Memory B cell (primary cell): ENCODE data around the gene SLC9A5.
A peak's percentile ranks its signal among the peaks of the same experiment; 100 is the strongest.

Experiments used
- ATAC-seq: fragments of 150-1000 bp; cut with Tn5 transposase; 2 replicates; pipeline ENCODE4 v1.10.0; 2021; ENCODE audit warnings: low read depth, mild to moderate bottlenecking, moderate library complexity
- DNase-seq, 2 donors: peaks; one replicate each; pipeline ENCODE4 v3.0.0; 2022; ENCODE audit warnings: low spot score in 2 of 2
- H3K27ac Mint-ChIP-seq: one replicate; pipeline ENCODE4 v1.8.0; 2022; ENCODE audit warnings: mild to moderate bottlenecking, moderate library complexity, mixed read lengths
- H3K27me3 Mint-ChIP-seq: one replicate; pipeline ENCODE4 v1.8.0; 2022; ENCODE audit warnings: mixed read lengths
- H3K36me3 Mint-ChIP-seq: one replicate; pipeline ENCODE4 v1.8.0; 2022; ENCODE audit warnings: mild to moderate bottlenecking, mixed read lengths
- H3K4me1 Mint-ChIP-seq: one replicate; pipeline ENCODE4 v1.8.0; 2022; ENCODE audit warnings: mixed read lengths
- H3K4me3 Mint-ChIP-seq: one replicate; pipeline ENCODE4 v1.8.0; 2022; ENCODE audit warnings: mild to moderate bottlenecking, moderate library complexity, mixed read lengths
- H3K9me3 Mint-ChIP-seq: one replicate; pipeline ENCODE4 v1.8.0; 2022; ENCODE audit warnings: mixed read lengths

The SLC9A5 gene

DNA sequence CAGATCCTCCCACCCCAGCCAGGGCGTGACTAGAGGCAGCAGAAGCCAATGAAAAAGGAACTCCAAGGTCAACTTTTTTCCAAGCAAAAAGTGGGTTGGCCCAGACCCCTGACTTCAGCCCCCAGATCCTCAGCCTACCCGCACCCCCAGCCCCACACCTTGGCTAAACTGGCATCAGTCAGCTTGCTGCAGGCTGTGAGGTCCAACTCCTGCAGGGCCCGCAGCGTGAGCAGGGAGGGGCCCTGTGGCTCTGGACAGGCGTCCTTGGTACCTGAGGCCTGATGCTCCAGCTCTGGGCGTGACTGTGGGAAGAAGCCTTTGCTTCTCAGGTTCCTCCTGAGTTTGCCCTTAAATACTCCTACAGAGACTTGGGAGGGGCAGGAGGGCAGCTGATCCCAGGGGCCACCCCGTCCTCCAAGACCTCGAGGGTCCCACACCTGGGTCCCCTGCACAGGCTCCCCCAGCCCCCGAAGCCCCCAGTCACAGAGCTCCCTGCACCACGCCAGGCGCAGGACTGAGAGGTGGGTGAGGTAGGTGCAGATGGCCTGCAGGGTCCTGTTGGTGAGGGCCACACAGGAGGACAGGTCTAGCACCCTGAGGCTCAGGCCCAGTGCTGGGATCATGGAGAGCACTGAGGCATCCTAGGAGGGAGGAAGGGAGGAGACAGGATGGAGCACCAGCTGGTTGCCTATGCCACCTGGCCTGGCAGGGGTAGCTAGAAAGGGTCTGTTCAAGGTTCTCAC is 40.5 kb upstream of the SLC9A5 start:
- ATAC-seq (no peak), DNase-seq (no peak)
- no peak overlapping the region for H3K4me3 Mint-ChIP-seq
- H3K4me1 Mint-ChIP-seq = no peaks in the 10 kb centered on the region
- H3K36me3 Mint-ChIP-seq = peaks cover 3% of the 10 kb centered on the region
- H3K27ac Mint-ChIP-seq = no peak overlapping the region
- no peaks in the 10 kb centered on the region for H3K27me3 Mint-ChIP-seq
- H3K9me3 Mint-ChIP-seq = no peaks in the 10 kb centered on the region

DNA sequence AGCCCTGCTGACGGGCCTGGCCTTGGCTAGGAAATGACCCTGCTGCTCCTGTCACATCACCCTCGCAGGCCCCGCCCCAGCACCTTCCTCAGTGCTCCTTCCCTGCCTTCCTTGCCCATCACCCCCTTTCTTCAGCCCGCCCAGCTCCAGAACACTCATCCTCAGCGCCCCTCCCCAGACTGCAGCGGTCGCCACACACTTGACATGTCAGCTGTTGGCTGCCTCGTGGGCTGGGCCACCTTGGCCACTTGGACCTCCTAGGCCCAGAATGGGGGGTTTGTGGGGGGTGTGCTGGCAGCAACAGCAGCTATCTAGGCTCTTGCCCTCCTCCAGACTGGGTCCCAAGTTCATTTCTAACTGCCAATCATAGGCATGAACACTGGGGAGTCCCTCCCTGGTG is 39.2 kb upstream of the SLC9A5 start:
- Mint-ChIP-seq H3K27ac (no peak overlapping the region), H3K4me1 (no peaks in the 10 kb centered on the region), H3K9me3 (no peaks in the 10 kb centered on the region), H3K4me3 (no peak overlapping the region), H3K27me3 (no peaks in the 10 kb centered on the region), H3K36me3 (peaks cover 3% of the 10 kb centered on the region)
- DNase-seq (no peak), ATAC-seq (no peak)

DNA sequence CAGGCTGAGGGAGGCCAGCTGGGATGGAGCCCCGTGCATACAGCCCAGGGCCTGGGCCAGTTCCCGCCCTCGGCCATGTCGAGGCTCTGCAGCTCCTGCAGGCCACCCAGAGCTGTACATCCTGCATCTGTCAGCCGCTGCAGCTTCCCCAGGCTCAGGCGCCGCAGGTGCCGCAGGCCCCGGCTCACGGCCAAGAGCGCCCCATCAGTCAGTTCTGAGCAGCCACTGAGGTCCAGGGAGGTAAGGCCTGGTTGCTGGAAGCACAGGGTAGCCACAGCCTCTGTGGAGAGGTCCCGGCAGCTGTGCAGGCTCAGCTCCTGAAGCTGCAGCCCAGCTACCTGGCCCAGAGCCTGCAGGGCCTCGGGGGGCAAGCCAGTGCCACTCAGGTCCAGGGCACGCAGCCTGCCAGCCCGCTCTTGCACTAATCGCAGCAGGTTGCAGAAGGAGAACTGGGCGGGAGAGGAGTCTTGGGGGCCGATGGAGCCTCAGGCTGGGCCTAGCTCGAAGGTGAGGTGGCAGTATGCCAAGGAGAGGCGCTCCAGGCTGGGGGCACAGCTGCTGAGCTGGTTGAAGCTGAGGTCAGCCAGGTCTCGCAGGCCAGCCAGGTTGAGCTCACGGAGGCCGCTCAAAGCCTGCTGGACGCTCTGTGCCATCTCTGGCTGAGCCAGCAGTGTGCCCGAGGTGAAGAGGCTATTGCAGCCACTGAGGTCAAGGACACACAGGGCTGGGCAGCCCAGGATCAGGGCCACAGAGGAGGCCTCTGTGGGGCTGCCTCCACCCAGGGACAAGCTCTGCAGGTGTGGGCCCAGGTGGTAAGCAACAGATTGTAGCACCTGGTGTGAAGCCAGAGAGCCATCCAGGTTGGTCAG is 38.5 kb upstream of the SLC9A5 start:
- Mint-ChIP-seq H3K36me3 (peaks cover 3% of the 10 kb centered on the region), H3K9me3 (no peaks in the 10 kb centered on the region), H3K4me1 (no peaks in the 10 kb centered on the region), H3K27me3 (no peaks in the 10 kb centered on the region), H3K4me3 (no peak overlapping the region), H3K27ac (no peak overlapping the region)
- DNase-seq (no peak), ATAC-seq (no peak)

DNA sequence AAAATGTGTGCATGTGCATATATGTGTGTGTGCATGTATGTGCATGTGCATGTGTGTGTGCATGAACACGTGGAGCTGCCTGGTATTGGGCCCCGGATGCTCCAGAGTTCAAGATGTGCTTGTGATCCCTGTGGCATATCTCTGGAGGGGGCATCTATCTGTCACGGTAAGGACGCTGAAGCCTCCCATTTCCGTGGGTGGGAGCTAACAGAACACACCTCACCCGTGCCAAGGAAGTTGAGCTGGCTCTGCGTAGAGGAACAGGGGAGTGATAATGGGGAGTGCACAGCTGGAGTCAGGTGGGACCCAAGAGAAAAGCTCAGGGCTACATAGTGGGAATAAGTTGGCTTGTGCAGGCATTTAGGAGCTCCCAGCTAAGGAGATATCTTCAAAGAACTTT is 37.1 kb upstream of the SLC9A5 start:
- Mint-ChIP-seq H3K36me3 (peaks cover 7% of the 10 kb centered on the region), H3K27ac (no peak overlapping the region), H3K27me3 (no peaks in the 10 kb centered on the region)

DNA sequence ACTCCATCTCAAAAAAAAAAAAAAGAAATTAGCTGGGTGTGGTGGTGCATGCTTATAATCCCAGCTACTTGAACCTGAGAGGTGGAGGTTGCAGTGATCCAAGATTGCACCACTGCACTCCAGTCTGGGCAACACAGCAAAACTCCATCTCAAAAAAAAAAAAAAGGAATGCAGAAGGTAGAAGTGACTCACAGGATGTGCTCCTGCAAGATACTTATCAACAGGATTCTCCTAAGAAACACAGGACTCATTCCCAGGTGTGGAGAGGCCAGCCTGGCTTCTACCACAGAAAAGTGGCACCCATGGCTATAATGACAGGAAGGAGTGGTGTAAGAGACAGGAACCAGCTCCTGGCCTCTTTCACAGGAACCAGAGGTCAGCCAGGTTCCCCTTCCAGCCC is 36.0 kb upstream of the SLC9A5 start:
- DNase-seq = no peak
- H3K9me3 Mint-ChIP-seq = no peaks in the 10 kb centered on the region
- ATAC-seq = no peak
- H3K4me1 Mint-ChIP-seq = peaks cover 6% of the 10 kb centered on the region
- no peak overlapping the region for H3K4me3 Mint-ChIP-seq
- H3K27ac Mint-ChIP-seq = no peak overlapping the region
- H3K27me3 Mint-ChIP-seq = no peaks in the 10 kb centered on the region
- peaks cover 7% of the 10 kb centered on the region for H3K36me3 Mint-ChIP-seq

More for the DNA sequence above, 37.1 kb upstream of the SLC9A5 start:
- DNase-seq = no peak
- Mint-ChIP-seq H3K9me3 (no peaks in the 10 kb centered on the region), H3K4me1 (peaks cover 6% of the 10 kb centered on the region), H3K4me3 (no peak overlapping the region)
- no peak for ATAC-seq

DNA sequence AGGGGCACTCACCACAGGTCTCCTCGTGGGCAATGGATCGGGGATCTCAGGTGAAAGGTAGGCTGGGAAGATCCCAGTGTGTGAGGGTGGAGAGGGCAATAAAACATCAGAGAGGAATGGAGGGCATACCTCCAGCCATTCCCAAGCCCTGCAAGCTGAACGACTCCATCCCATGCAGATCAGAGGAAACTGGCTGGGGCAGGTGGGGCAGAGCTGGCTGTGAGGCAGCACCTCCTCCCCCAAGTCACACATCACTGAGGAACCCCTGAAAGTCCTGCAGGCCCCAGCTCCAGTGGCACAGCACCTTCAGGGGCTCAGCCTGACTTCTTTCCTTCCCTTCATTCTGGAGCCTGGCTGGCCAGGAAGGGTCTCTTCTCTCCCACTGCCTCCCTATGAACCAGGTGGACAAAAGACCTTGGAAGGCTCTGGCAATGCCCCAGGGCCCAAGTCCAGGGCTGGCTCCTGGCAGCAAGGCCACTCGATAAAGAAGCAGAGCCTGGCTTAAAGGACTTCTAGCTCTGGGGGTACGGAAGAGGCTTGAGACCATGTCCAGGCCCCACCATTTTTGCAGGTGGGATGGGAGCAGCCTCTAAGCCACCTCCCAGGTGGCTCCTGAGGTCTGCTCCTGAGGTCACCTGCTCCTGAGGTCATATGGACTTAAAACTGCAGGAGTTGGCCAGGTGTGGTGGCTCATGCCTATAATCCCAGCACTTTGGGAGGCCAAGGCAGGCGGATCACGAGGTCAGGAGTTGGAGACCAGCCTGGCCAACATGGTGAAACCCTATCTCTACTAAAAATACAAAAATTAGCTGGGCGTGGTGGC is 35.4 kb upstream of the SLC9A5 start:
- H3K27ac Mint-ChIP-seq = no peak overlapping the region
- no peak overlapping the region for H3K4me3 Mint-ChIP-seq
- no peaks in the 10 kb centered on the region for H3K27me3 Mint-ChIP-seq
- no peaks in the 10 kb centered on the region for H3K9me3 Mint-ChIP-seq
- ATAC-seq = no peak
- H3K4me1 Mint-ChIP-seq = peaks cover 6% of the 10 kb centered on the region
- no peak for DNase-seq
- H3K36me3 Mint-ChIP-seq = peaks cover 7% of the 10 kb centered on the region

DNA sequence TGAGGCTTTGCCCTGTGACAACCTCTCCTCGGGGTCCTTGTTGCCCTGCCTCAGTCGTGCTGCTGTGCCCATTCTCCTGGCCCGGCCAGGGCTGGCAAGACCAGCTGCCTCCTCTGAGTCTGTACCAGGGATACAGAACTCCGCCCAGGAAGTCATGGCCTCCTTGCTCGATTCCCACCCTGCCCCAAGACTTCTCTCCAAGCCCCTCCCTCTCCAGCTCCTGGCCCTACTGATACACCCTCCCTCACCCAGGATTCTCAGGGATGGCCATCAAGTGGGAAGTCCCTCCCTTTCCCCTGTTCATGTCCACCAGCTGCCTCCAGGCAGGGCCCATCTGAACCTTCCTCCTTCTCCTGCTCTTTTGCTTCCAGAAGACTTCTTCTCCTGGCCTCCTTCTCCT is 33.1 kb upstream of the SLC9A5 start:
- ATAC-seq (no peak), DNase-seq (no peak)
- Mint-ChIP-seq H3K4me1 (peaks cover 6% of the 10 kb centered on the region), H3K36me3 (peaks cover 9% of the 10 kb centered on the region), H3K27ac (no peak overlapping the region), H3K9me3 (no peaks in the 10 kb centered on the region), H3K27me3 (no peaks in the 10 kb centered on the region), H3K4me3 (no peak overlapping the region)

DNA sequence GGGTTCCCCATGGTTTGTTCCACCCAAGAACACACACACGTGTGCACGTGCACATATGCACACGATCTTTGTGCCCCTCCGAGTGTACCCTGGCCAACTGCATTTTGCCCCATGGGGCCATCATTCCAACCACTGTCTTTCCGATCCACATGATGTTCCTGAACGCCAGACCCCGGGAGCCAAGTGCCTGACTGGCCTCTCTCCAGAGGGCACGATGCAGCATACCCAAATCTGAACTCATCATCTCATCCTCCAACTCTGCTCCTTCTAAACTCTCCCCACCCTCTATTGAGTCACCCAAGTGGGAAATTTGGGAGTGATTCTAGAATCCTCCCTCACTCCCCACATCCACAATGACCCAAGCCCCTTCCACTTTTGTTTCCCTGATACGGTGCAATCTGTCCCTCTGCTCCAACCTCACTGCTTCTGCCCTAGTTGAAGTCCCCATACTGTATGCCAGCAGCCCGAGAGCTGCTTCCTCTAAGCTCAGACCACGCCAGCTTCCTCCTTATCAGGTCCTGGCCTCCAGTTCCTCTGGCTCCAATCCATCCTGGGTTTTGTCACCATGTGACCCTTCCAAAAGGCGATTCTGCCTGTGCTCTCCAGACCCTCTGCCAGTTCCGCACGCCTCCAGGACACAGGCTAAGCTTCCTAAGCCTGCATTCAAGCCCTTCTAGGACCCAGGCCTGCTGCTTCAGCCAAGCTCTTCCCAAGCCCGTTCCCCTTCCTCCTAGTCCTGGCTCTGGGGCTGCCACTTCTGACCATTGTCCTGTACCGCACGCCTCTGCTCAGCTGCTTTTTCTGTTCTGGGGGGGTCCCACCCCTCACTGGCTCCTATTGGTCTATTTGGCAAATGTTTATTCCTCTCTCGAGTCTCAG is 31.9 kb upstream of the SLC9A5 start:
- H3K27me3 Mint-ChIP-seq = no peaks in the 10 kb centered on the region
- ATAC-seq (no peak), DNase-seq (no peak)
- H3K4me3 Mint-ChIP-seq = no peak overlapping the region
- peaks cover 9% of the 10 kb centered on the region for H3K36me3 Mint-ChIP-seq
- H3K9me3 Mint-ChIP-seq = no peaks in the 10 kb centered on the region
- no peak overlapping the region for H3K27ac Mint-ChIP-seq
- peaks cover 6% of the 10 kb centered on the region for H3K4me1 Mint-ChIP-seq

DNA sequence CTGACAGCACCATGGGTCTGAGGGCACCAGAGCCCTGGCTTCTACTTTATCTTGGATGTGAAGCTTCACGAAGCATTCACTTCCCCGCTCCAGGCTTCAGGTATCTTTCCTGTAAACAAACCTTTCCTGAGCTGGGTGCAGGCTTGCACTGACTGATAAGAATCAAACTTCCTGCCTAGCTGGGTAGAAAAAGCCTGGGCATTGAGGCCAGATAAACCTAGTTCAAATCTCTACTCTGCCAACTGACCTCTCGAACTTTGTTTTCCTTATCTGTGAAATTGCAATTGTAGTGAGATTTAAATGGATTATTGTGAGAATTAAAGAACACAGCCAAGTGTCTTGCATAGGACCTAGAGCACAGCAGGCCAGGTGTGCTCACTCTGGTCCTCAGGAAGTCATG is 24.8 kb upstream of the SLC9A5 start:
- Mint-ChIP-seq H3K4me1 (peaks cover 21% of the 10 kb centered on the region), H3K27ac (no peak overlapping the region), H3K9me3 (no peaks in the 10 kb centered on the region), H3K36me3 (peaks cover 13% of the 10 kb centered on the region), H3K27me3 (no peaks in the 10 kb centered on the region), H3K4me3 (no peak overlapping the region)
- ATAC-seq (no peak), DNase-seq (no peak)

DNA sequence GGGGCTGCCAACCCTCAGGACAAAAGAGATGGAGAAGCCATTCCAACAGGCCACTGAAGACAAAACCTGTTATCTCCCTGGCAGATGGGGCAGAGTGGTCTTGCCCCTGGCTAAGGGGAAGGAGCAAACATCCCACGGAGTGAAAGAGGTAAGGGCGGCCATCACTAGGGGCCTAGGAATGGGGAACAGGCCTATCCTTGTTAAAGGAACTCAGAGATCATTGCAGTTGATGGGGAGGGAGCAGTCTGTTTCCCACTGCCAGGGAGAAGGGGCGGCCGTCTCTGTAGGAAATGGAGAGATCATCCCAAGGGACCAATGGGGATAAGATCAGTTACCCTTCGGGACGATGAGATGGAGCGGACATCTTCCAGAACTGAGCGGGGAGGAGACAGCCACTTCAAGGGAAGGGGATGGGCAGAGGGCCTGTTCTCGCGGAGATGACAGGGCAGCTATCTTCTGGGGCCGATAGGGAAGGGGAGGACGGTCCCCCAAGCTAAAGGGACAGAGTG is 22.4 kb upstream of the SLC9A5 start:
- peak overlapping the region; percentile 100 for H3K4me3 Mint-ChIP-seq
- ATAC-seq (no peak), DNase-seq (no peak)
- H3K4me1 Mint-ChIP-seq = peaks cover 21% of the 10 kb centered on the region
- peak overlapping the region; percentile 97 for H3K27ac Mint-ChIP-seq
- H3K9me3 Mint-ChIP-seq = no peaks in the 10 kb centered on the region
- no peaks in the 10 kb centered on the region for H3K27me3 Mint-ChIP-seq
- H3K36me3 Mint-ChIP-seq = peaks cover 16% of the 10 kb centered on the region

DNA sequence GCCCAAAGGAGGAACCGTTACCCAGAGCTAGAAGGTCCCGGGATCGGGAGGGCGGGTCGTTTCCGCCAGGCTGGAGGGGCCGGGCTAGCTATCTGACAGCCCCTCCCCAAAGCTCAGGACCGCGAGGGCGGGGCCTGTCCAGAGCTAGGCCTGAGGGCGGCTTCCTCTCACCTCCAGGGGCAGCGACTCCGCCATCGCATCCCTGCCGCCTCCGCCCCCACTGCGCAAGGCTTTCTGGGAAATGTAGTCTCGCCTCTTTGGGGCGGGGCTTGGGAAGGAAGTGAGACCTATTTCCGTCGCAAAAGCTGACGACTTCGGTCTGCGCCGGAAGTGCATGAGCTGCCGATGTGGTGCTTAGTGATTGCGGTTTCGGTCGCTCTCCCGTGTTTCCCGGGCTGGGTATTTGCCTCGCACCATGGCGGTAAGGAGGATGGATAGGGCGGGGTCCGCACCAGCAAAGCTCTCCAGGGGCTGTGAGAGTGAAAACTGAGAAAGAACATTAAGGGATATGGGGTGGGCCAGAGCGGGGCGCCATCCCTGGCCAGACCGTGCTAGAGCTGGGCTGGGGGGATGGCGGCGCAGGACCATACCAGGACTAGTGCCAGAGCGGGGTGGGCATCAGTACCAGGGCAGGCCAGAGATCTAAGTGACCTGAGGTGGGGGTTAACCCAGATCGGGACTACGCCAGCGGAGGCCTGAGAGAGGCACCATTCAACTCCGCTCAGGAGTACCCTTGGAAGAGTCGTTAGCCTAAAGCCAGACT is 21.8 kb upstream of the SLC9A5 start, which contains the start of gene TMEM208:
TMEM208 (plus strand) TSS at position 327 of the 763 bp plus-strand sequence; CDS start at position 416, 89 bp downstream.
- H3K4me3 Mint-ChIP-seq = peak within 1 kb of the TSS; percentile 100
- ATAC-seq = peak; percentile 95
- H3K9me3 Mint-ChIP-seq = no peaks in the 10 kb centered on the region
- peaks cover 16% of the 10 kb centered on the region for H3K36me3 Mint-ChIP-seq
- no peaks in the 10 kb centered on the region for H3K27me3 Mint-ChIP-seq
- peak within 1 kb of the TSS; percentile 97 for H3K27ac Mint-ChIP-seq
- peak; percentile 96 to 99 for DNase-seq
- H3K4me1 Mint-ChIP-seq = peaks cover 21% of the 10 kb centered on the region

DNA sequence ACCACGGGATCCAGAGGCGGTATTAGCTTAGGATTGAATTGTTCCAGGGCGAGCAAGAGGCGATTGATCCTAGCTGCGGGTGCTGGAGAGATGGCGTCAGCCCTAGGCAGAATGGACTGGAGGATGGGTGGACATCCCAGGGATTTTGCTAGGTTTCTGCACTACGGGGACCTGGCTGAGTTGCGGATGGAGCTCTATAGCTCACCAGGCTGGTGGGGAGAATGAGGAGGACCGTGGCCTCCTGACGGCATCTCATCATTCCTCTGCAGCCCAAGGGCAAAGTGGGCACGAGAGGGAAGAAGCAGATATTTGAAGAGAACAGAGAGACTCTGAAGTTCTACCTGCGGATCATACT is 21.2 kb upstream of the SLC9A5 start:
- Mint-ChIP-seq H3K27ac (peak overlapping the region; percentile 97), H3K36me3 (peaks cover 16% of the 10 kb centered on the region), H3K27me3 (no peaks in the 10 kb centered on the region), H3K4me1 (peaks cover 21% of the 10 kb centered on the region), H3K4me3 (peak overlapping the region; percentile 100), H3K9me3 (no peaks in the 10 kb centered on the region)
- ATAC-seq = no peak
- no peak for DNase-seq
